BJ (cell line): ENCODE measurements around the gene SENP8. TPM values are rescaled to one million over a fixed set of nuclear protein-coding genes. Genes with fewer than 3 reads are reported as not detected.

Experiments
- polyA plus RNA-seq: library from polyadenylated mRNA; depleted of rRNA; stranded (reverse); fragments of >200 nt; gene quantifications from 2 replicates; pipeline ENCODE4 v1.2.3, GENCODE V29; 2011; rRNA removed

The SENP8 gene
- polyA plus RNA-seq, 1 experiment: 3.1 TPM

Other genes with a start within 250 kb of the SENP8 start
- 13.1 and 16.4 TPM in 2 replicates for gene MYO9A, start 253 bp upstream of the SENP8 start, polyA plus RNA-seq
- gene GRAMD2A, start 79.4 kb downstream of the SENP8 start, polyA plus RNA-seq: 0.17 and 0.21 TPM in 2 replicates
- gene PKM, start 112.8 kb downstream of the SENP8 start, polyA plus RNA-seq: 2,101 and 2,533 TPM in 2 replicates
- 69.7 and 73.4 TPM in 2 replicates for gene PARP6, start 154.2 kb downstream of the SENP8 start, polyA plus RNA-seq
- 0.12 and 0.16 TPM in 2 replicates for gene CELF6, start 201.8 kb downstream of the SENP8 start, polyA plus RNA-seq